Liver (tissue), 9 donors: ENCODE measurements around the gene ADGRD1. TPM values are rescaled to one million over a fixed set of nuclear protein-coding genes. Genes with fewer than 3 reads are reported as not detected.

Experiments
- DNase-seq: peaks from one replicate; pipeline ENCODE4 v3.0.0-alpha.2; 2017; ENCODE audit warnings: low spot score
- H3K27ac ChIP-seq, 2 donors: one replicate each; pipeline ENCODE4 v1.7.0; 2013; ENCODE audit warnings: inconsistent platforms in 2 of 2, low read length in 2 of 2, control low read depth in 1 of 2, low read depth in 1 of 2, mild to moderate bottlenecking in 1 of 2
- H3K27me3 ChIP-seq, 4 donors: one replicate each; pipeline versions ENCODE4 v1.6.1 to v1.7.0; 2013; ENCODE audit warnings: low read length in 3 of 4, inconsistent platforms in 1 of 4, mild to moderate bottlenecking in 1 of 4, moderate library complexity in 1 of 4; ENCODE audit not compliant: control insufficient read depth in 4 of 4, insufficient read depth in 4 of 4
- H3K36me3 ChIP-seq, 4 donors: one replicate each; pipeline versions ENCODE4 v1.6.1 to v1.7.0; 2013; ENCODE audit warnings: low read length in 3 of 4, mild to moderate bottlenecking in 3 of 4, low read depth in 1 of 4, moderate library complexity in 1 of 4; ENCODE audit not compliant: control insufficient read depth in 4 of 4, insufficient read depth in 3 of 4
- H3K4me1 ChIP-seq, 4 donors: one replicate each; pipeline versions ENCODE4 v1.6.1 to v1.7.0; 2013; ENCODE audit warnings: low read length in 3 of 4, mild to moderate bottlenecking in 3 of 4, moderate library complexity in 1 of 4; ENCODE audit not compliant: control insufficient read depth in 4 of 4, insufficient read depth in 4 of 4
- H3K4me3 ChIP-seq, 3 donors: one replicate each; pipeline versions ENCODE4 v1.6.1 to v1.7.0; 2013; ENCODE audit warnings: low read length in 3 of 3, control low read depth in 1 of 3, low read depth in 1 of 3, mild to moderate bottlenecking in 1 of 3
- H3K9ac ChIP-seq, 2 donors: one replicate each; pipeline ENCODE4 v1.7.0; 2013; ENCODE audit warnings: low read length in 2 of 2, mild to moderate bottlenecking in 2 of 2, moderate library complexity in 2 of 2, control low read depth in 1 of 2, low read depth in 1 of 2
- H3K9me3 ChIP-seq, 4 donors: one replicate each; pipeline versions ENCODE4 v1.6.1 to v1.7.0; 2013; ENCODE audit warnings: low read length in 3 of 4; ENCODE audit not compliant: control insufficient read depth in 4 of 4
- FOXA1 ChIP-seq: IDR thresholded peaks from 2 replicates; pipeline ENCODE4 v1.6.1; 2016; ENCODE audit warnings: antibody characterized with exemption
- FOXA2 ChIP-seq: IDR thresholded peaks from 2 replicates; pipeline ENCODE4 v1.6.1; 2016; ENCODE audit warnings: antibody characterized with exemption
- GABPA ChIP-seq, 2 donors: IDR thresholded peaks in 1 of 2; conservative IDR thresholded peaks in 1 of 2; 2 replicates each; pipeline ENCODE4 v1.6.1; 2016; ENCODE audit warnings: antibody characterized with exemption in 2 of 2, mild to moderate bottlenecking in 1 of 2, moderate library complexity in 1 of 2
- HNF4A ChIP-seq, 2 donors: conservative IDR thresholded peaks; 2 replicates each; pipeline ENCODE4 v1.6.1; 2016; ENCODE audit warnings: antibody characterized with exemption in 2 of 2, mild to moderate bottlenecking in 2 of 2
- HNF4G ChIP-seq: IDR thresholded peaks from 2 replicates; pipeline ENCODE4 v1.6.1; 2016; ENCODE audit warnings: antibody characterized with exemption
- JUND ChIP-seq, 2 donors: IDR thresholded peaks; 2 replicates each; pipeline ENCODE4 v1.6.1; 2016; ENCODE audit warnings: antibody characterized with exemption in 2 of 2
- RAD21 ChIP-seq, 2 donors: IDR thresholded peaks; 2 replicates each; pipeline ENCODE4 v1.6.1; 2016; ENCODE audit warnings: antibody characterized with exemption in 2 of 2, mild to moderate bottlenecking in 2 of 2
- RXRA ChIP-seq, 2 donors: IDR thresholded peaks; 2 replicates each; pipeline ENCODE4 v1.6.1; 2017 to 2018; ENCODE audit warnings: antibody characterized with exemption in 2 of 2, mild to moderate bottlenecking in 1 of 2
- SP1 ChIP-seq: IDR thresholded peaks from 2 replicates; pipeline ENCODE4 v1.6.1; 2018; ENCODE audit warnings: antibody characterized with exemption, mild to moderate bottlenecking
- TAF1 ChIP-seq: conservative IDR thresholded peaks from 2 replicates; pipeline ENCODE4 v1.6.1; 2016; ENCODE audit warnings: antibody characterized with exemption, mild to moderate bottlenecking
- WGBS: extraction: QIAGEN DNeasy Blood & Tissue Kit; methylation state at CpG from one replicate; pipeline ENCODE4 v1.1.7; 2013; 5-methylcytosine and 5-hydroxymethylcytosine counted together
- polyA plus RNA-seq, 2 donors: library from polyadenylated mRNA; stranded (reverse) in 1 of 2; unstranded in 1 of 2; fragments of 200-250 nt in 1 of 2; fragments of >200 nt in 1 of 2; fragmentation: Nextera tagmentation in 1 of 2; extraction: Ambion mirVana in 1 of 2; gene quantifications; one replicate each; pipeline versions ENCODE4 v1.2.1 to v1.2.3, GENCODE V29; 2013 to 2015
- total RNA-seq, 2 donors: library from RNA; depleted of rRNA; stranded (reverse); fragments of >200 nt; gene quantifications; one replicate each; pipeline ENCODE4 v1.2.3, GENCODE V29; 2014
- TF ChIP-seq, protein P1 (sequence below): IDR thresholded peaks from 2 replicates; pipeline ENCODE4 v1.6.1; 2016; ENCODE audit warnings: antibody characterized with exemption
- donor health status: healthy.
- donor health status: healthy.
- donor health status: healthy.
- donor health status: healthy.
- donor health status: healthy.

Gene ADGRD1
- total and polyA plus RNA-seq, 4 donors: 2.7 to 7.1 (median 4.6) TPM

DNA sequence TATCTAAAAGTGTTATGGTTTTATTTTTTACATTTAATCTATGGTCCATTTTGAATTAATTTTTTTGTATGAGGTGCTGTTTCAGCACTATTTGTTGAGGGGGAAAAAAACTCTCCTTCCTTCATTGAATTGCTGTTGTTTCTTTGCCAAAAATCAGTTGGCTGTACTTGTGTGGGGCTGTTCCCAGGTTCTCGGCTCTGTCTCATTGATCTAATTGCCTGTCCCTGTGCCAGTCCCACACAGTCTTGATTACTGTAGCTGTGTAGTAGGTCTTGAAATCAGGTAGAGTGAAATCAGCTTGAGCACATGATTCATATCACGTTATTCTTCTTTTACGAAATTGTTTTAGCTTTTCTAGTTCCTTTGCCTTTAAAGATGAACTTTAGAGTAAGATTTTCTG lies 109.7 kb downstream of the ADGRD1 start:
- TF ChIP-seq GABPA (IDR thresholded peaks at IDR 0.05 in 1 of 2, conservative IDR thresholded peaks at IDR 0.05 in 1 of 2): no peak
- TF ChIP-seq HNF4A (conservative IDR thresholded peaks at IDR 0.05): peak in 1 of 2 donors; percentile 29
- Histone ChIP-seq H3K27me3 (no peaks in the 10 kb centered on the region), H3K36me3 (no peaks in the 10 kb centered on the region), H3K4me3 (no peak overlapping the region), H3K9me3 (no peaks in the 10 kb centered on the region), H3K4me1 (peaks cover 0 to 1% (median 0%) of the 10 kb centered on the region in 4 donors), H3K9ac (no peak overlapping the region), H3K27ac (no peak overlapping the region)
- 45% methylated on average over 3 of the region's 3 CpGs for WGBS
- no peak for DNase-seq

DNA sequence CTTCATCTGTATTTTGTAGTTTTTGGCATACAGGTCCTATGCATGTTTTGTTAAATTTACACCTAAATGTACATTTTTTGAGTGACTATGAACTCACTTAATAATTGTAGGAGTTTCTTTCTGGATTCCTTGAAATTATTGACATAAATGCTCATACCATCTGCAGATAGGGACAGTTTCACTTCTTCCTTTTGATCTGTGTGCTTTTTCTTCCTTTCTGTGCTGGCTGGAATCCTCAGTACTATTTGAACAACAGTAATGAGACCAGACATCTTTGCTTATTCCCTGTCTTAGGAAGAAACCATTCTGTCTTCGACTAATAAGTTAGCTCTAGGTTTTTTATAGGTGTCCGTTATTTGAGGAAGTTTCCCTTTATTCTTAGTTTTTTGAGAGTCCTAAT lies 110.3 kb downstream of the ADGRD1 start:
- H3K27ac ChIP-seq: no peak overlapping the region
- H3K27me3 ChIP-seq: no peaks in the 10 kb centered on the region
- WGBS: 90% methylated on average over 2 of the region's 2 CpGs
- DNase-seq: no peak
- no peak overlapping the region for H3K9ac ChIP-seq
- H3K4me3 ChIP-seq: no peak overlapping the region
- H3K4me1 ChIP-seq: peaks cover 0 to 1% (median 0%) of the 10 kb centered on the region in 4 donors
- TF ChIP-seq, protein P1, sequence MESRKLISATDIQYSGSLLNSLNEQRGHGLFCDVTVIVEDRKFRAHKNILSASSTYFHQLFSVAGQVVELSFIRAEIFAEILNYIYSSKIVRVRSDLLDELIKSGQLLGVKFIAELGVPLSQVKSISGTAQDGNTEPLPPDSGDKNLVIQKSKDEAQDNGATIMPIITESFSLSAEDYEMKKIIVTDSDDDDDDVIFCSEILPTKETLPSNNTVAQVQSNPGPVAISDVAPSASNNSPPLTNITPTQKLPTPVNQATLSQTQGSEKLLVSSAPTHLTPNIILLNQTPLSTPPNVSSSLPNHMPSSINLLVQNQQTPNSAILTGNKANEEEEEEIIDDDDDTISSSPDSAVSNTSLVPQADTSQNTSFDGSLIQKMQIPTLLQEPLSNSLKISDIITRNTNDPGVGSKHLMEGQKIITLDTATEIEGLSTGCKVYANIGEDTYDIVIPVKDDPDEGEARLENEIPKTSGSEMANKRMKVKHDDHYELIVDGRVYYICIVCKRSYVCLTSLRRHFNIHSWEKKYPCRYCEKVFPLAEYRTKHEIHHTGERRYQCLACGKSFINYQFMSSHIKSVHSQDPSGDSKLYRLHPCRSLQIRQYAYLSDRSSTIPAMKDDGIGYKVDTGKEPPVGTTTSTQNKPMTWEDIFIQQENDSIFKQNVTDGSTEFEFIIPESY: no peak
- TF ChIP-seq HNF4G (no peak), RAD21 (IDR thresholded peaks at IDR 0.05) (no peak), FOXA1 (no peak), SP1 (no peak), RXRA (IDR thresholded peaks at IDR 0.05) (no peak)
- H3K9me3 ChIP-seq: no peaks in the 10 kb centered on the region
- no peaks in the 10 kb centered on the region for H3K36me3 ChIP-seq

- DNase-seq: no peak
- no peak for TF ChIP-seq TAF1
- no peak for TF ChIP-seq SP1
- no peak for TF ChIP-seq FOXA2
- Histone ChIP-seq H3K27ac (no peak overlapping the region), H3K9ac (no peak overlapping the region), H3K4me3 (no peak overlapping the region), H3K36me3 (no peaks in the 10 kb centered on the region), H3K9me3 (no peaks in the 10 kb centered on the region), H3K4me1 (peaks cover 0 to 1% (median 0%) of the 10 kb centered on the region in 4 donors), H3K27me3 (no peaks in the 10 kb centered on the region)
- WGBS: 90% methylated on average over 11 of the region's 11 CpGs
Measured at GRCh38 chr12:131065279-131065678, 111.6 kb downstream of the ADGRD1 start.

- H3K4me1 ChIP-seq: peaks cover 0 to 1% (median 0%) of the 10 kb centered on the region in 4 donors
- no peak overlapping the region for H3K9ac ChIP-seq
- H3K4me3 ChIP-seq: no peak overlapping the region
- no peak overlapping the region for H3K27ac ChIP-seq
- no peaks in the 10 kb centered on the region for H3K36me3 ChIP-seq
- no peaks in the 10 kb centered on the region for H3K27me3 ChIP-seq
- no peaks in the 10 kb centered on the region for H3K9me3 ChIP-seq
- no peak for DNase-seq
- WGBS: 92% methylated on average over 4 of the region's 4 CpGs
- TF ChIP-seq, protein P1: no peak
- TF ChIP-seq HNF4G (no peak), GABPA (IDR thresholded peaks at IDR 0.05 in 1 of 2, conservative IDR thresholded peaks at IDR 0.05 in 1 of 2) (no peak), FOXA2 (no peak), RXRA (IDR thresholded peaks at IDR 0.05) (no peak), SP1 (no peak), TAF1 (no peak), JUND (IDR thresholded peaks at IDR 0.05) (no peak)
Measured at GRCh38 chr12:131065801-131066200, 112.1 kb downstream of the ADGRD1 start.
